Hematopoietic multipotent progenitor cell treated with erythropoietin and hydrocortisone succinate and interleukin-3 and kit ligand, for 6 days (in vitro differentiated cells): ENCODE results near the gene SLC25A41.
A peak's percentile ranks its signal among the peaks of the same experiment; 100 is the strongest.

ENCODE experiments used
- DNase-seq: peaks from one replicate; pipeline ENCODE4 v3.0.0-alpha.2; 2015

Gene SLC25A41

DNA sequence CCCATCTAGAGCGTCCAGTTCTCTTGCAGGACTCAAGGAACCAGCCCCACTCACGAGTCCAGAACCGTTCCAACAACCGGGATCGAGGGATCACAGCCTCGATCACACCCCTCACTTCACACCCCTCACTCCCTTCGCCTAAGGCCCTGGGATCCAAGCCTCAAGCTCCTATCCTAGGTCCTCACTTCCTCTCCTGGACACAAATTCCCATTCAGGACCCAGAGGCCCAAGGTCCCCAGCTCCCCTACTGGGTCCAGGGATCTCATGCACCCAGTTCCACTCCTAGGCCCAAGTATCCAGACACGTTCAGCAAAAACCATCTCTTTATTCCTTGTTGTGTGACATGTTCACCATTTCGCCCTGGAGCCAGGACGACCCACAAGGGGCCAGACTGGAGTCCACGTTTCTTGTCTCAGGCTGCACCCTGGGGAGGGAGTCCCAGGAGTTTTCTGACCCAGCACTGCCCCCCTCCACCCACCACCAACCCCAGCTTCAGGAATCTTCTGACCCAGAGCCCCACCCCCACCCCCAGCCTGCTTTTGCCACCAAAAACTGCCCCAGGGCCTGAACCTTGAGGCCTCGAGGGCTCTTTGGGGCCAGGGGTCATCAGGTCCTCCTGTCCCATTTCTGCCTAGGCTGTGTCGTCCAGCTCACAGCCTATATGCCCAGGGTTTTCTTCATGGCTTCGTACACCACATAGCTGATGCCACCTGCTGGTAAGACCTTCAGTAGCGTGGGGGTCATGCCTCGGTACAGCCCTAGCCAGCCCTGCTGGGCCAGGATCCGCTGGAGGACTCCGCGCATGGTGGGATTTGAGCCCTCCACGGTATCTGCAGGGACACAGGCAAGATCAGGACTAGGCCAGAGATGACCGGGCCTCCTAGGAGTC lies 7.6 kb downstream of the SLC25A41 start:
- DNase-seq: peak; percentile 48

DNA sequence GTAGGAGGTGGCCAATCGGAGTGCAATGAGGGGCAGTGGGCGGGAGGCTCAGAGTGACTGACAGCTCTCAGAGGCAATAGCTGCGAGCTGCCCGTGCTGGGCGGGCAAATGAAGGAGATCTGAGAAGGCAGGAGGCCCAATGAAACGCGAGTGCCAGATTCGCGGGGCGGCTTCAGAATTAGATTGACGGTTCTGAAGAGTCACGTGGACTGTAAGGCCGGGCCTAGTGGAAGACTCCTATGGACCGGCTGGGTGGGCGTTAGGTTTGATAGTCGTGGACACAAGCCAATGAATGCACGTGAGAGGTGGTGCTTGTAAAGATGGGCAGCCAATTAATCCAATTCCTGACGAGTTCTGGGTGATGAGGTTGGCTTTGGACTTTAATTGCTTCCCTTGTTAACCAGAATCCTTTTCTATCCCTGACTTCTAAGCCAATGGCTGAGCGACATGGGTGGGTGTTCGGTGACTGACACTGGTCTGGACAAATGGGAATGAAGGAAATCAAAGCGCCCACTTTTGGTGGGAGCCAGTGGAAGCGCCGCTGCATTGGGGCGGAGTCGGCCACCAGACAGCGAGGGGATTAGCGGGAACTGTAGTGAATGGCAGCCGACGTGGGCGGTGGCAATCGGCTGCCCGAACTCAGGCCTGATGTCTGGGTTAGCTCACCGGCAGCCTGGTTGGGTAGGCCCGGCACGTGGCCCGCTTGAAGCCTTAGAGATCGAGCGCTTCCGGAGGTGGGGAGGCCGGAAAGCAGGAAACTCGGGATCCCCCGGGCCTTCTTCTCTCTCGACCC lies 8.4 kb downstream of the SLC25A41 start:
- DNase-seq: peak; percentile 100

DNA sequence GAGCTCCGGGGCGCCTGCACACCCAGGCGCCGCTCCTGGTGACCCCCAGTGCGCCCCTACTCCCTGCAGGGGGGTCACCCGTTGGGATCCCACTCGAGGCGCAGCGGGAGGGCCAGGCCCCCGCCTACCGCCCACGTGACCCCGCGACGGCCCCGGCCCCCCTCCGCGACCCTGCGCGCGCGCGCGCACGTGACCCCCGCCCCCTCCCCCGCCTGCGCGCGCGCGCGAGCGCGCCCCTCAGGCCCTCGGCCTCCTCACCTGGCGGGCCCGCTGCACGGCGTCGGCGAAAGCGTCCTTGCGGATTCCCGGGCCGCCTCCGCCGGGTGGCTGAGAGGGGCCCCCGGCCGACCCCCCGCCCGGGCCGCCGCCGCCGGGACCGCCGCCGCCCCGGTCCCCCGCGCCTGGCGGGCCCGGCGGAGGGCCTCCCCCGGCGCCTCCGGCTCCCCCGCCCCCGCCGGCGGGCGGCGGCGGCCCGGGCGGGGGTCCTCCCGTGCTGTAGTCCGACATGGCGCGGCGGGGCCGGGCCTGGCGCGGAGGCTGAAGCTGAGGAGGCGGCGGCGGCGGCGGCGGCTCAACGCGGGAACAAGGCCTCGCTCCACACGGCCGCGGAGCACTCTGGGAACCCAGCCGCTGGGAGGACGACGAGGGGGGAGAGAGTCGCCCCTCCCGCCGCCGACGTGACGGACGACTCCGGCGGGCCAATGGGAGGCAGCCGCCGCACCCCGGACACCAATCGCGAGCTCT lies 9.2 kb downstream of the SLC25A41 start, which contains the start of gene KHSRP:
KHSRP (minus strand) TSS at position 617 of the 744 bp plus-strand sequence; CDS start at position 507, 110 bp downstream.
- DNase-seq: peak; percentile 38

DNA sequence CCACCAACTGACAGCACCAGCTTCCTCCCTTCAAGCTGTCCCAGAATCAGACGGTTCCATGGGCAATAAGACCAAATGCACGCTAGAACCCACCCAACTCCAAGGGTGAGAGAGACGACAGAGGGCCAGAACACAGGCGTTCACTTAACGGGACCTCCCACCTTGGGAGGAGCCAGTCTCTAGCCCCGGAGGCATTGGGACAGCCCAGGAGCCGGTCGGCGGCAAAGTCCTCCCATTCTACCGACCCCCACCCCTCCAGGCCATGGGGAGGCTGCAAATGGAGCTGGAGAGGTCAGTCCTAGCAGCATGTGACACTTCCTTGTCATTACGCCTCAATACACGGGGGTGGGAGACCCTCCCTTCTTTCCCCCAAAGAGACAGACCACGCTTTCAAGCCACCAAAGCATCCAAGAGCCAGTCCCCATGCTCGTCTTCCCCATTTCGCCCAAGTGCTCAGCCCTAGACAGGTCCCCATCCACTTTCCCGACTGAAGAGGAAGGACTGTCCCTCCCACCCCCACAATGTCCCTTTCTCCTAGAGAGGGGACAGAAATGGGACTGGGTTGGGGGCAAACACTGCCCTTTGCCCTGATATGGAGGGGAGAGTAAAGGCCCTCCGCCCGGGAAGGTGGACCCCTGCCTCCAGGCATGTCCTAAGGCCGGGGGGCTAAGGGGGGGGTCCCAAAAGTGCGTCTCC lies 9.9 kb downstream of the SLC25A41 start:
- peak; percentile 85 for DNase-seq

DNA sequence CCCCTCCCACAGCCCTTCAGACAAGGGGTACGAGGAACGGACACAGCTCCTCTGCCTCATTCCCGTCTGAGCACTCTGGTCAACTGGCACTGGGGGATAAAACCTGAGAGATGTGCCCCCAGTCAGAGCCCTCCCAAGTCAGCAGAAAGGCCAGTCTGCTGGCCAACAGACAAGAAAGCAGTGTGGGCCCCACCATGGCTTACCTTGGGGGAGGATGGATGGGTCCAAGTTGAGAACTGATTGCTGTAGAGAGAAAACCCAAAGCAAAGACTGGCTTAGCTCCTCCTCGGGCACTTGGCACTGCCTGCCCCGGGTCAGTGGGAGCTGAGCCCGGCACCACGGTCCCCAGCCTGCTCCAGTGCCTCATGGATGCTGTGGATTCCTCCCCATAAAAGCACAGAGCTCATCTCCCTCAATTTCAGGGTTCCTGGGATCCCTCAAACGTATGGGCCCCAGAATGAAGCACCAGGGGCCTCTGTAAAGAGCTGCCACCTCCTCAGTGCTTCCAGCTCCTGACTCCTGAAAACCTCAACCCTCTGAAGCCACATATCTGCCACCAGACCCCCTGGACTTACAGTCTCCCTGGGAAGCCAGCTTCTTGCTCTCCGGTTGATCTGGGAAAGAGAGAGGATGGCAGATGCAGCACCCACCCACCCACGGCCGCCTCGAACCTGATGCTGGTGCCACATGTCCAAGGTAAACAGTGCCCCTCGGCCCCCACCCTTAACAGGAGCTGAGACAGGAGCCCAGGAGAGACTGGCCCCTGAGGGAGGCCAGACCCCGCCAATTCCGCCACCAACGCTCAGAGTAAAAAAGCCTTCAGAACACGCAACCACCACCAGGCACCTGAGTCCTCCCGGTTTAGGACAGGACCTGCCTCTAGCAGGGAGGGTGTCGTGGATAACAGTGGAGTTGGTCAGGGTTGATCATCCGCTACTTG lies 12.2 kb downstream of the SLC25A41 start:
- no peak for DNase-seq

DNA sequence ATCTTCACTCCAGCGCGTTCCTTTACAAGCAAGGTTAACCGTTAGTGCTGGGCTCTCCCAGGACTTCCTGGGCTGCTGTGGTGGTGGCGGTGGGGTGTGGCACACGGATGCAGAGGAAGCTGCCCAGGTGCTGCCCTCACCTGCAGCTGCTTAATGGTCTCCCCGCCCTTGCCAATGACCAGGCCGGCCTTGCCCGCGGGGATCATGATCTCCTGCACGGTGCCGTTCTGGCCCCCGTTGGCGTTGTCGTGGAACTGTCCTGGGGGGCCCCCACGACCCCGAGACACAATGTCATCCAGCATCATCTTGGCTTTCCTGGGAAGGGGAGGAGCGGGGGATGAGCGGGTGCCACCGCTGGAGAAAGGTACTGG lies 15.0 kb downstream of the SLC25A41 start:
- DNase-seq: no peak

DNA sequence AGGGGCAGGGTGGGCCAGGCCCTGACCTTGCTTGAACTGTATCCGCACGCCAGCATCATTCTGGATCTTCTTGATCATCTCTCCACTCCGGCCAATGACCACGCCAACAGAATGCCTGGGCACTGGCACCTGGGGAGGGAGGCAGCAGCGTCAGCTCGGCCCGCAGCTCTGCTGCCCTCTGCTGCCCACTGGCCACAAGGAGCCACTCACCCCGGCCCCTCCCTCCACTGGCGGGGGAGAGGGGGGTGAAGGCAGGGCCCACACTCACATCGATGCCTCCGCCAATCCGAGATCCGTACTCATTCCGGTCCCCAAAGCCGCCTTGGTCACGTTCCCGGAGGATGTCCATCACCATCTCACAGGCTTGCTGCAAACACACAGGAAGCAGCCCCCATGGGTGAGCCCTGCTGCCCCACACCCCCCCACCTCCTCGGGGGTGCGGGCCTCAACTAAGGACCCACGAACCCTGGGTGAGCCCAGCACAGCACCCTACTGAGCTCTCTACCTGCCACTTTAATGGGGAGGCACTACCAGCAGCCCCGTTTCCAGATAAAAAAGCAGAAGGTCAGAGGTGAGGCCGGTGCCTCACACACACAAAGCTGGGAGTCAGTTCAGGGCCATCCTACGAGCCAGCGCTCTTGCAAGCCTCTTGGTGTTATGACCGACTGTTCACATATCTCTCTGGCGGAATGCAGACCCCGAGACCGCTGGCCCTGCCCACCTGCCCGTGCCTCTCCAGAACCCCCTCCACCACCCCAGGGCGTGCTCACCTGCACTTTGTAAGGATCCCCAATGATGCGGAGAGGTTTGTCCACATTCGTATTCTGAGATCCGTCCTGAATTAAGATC lies 15.6 kb downstream of the SLC25A41 start:
- DNase-seq: no peak

DNA sequence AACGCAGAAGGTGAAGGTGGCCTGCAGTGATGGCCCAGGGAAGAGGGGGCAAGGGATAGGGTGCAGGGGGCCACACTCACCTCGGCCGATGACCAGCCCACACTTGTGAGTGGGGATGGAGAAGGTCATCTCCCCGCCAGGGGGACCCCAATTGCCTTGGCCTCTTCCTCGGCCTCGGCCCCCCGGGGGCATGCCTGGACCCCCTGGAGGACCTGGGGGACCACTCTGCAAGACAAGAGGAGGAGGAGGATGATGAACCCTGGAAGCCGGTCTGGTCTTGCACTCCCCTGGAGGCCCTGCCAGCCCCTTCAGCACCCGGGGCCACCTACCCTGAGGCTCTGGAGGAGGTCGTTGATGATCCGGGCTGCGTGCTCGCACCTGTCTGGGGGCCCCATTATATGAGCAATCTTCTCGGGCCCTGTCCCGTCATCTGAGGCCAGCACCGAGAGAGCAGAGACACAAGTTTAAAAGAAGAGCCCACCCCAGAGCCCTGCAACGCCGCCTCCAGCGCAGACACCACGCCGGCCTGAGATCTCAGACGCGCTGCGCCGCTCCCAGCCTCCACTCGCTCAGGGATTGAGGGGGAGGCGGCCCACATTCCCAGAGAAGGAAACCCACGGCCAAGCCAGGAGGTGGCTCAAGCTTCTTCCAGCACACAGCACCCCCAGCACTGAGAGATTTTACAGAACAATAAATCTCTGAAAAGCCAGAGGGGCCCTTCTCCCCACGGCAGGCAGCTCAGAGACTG lies 16.7 kb downstream of the SLC25A41 start:
- DNase-seq: no peak

DNA sequence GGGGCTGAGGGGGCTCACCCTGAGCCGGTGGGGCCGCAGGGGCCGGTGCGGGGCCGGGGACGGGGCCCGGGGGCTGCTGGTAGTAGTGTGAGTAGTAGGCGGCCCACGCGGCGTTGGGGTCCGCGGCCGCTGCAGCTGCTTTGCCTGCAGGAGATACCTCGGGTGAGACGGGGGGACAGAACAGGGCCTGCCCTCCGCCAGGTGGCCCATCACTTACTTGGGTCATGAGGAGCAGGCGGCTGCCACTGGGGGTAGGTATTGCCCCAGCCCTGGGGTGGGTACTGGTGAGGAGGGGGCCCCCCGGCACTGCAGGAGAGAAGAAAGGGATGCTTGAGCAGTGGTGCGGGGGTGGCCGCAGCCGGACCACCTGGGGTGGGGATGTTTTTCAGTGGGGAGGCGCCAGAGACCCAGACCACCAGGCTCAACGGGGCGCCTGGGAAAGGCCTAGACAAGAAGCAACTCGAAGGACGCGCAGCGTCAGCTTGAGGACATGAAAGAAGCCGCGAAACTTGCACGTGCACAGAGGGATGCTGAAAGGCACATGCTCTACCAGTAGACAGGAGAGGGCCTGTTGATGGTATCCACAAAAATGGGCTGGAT lies 17.9 kb downstream of the SLC25A41 start:
- DNase-seq: no peak

DNA sequence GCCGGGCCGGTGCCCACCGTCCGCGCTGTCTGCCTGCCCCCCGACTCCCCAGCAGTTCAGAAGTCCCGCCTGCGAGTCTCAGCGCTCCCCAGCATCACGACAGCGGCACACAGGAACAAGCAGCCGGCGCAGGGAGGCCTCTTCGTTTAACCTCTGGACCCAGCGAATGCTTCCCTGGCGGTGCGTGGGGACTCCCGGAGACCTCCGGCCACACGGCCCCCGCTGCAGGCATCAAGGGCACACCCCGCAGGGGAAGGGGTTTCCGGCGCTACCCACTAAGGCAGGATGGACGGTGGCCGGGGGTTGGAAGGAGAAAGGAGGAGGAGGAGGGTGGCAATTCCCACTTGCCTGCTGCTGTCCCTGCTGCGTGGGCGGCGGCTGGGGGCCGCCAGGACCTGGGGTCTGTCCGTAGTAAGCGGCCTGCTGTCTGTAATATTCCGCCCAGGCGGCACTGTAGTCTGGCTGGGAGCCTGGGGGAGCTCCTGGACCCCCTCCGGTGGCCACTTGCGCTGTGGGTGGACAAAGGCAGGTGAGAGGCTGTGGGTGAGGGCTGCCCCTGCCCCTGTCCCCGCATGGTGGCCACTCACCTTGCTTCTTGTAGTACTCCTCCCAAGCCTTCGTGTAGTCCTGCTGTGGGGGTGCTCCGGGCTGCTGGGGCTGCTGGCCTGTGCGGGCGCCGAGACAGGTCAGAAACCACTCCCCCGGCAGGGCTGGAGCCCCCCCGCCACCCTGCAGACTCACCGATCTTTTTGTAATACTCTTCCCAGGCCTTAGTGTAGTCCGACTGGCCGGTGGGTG lies 18.6 kb downstream of the SLC25A41 start:
- DNase-seq: no peak

DNA sequence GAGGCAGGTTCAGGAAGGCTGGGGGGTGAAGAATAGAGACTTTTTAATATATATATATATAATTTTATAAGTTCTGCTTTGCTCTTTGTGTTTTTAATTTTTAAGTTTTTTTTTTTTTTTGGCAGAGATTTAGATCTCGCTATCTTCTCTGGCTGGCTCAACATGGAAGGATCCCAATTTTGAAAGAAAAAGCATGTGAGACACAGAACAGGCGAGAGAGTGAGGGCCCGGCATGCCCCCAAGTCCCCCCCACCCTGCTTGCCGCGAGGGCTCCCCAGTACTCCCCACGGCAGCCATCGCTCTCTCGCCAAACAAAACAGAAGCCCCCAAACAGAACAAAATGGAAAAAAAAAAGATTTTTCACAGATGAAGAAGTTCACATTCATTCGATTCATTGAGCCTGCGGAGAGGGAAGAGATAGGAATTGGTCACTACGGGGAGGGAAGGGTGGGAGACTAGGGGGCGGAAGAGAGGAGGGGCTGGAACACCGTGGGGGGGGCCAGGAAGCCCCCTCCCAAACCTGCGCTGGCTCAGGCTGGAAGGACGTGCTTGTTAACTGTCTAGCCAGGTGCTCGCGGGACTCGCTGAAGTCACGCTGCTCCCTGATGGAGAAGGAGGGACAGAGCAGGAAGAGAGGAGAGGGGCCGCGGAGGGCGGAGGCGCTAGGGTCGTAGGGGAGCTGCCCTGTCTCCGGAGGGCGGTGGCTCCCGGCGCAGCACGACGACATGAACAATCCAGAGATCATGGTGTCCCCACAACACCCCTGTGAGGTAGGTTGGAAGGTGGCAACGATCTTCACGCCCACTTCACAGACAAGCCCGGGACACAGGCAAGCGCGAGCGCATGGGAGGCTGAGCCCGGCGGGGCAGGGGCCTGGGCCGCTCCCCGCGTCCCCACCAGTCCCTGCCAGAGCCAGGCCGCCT lies 19.6 kb downstream of the SLC25A41 start:
- DNase-seq: no peak

DNA sequence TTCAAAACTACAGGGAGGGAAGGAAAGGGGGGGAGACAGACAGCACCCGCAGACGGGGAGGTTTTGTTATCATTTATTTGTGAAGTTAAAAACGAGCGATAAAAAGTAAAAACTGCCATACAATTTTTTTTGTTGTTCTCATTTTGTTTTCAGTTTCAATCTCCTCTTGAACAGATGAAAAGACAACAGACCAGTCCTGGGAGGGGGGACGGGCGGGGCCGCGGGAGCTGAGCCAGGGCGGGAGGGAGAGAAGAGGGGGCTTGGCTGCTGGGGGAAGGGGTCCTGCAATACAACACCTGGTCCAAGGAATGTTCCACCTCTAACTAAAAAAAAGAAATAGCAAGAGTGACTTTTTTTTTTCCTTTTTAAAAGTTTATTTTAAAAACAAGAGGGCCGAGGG lies 20.3 kb downstream of the SLC25A41 start:
- no peak for DNase-seq

DNA sequence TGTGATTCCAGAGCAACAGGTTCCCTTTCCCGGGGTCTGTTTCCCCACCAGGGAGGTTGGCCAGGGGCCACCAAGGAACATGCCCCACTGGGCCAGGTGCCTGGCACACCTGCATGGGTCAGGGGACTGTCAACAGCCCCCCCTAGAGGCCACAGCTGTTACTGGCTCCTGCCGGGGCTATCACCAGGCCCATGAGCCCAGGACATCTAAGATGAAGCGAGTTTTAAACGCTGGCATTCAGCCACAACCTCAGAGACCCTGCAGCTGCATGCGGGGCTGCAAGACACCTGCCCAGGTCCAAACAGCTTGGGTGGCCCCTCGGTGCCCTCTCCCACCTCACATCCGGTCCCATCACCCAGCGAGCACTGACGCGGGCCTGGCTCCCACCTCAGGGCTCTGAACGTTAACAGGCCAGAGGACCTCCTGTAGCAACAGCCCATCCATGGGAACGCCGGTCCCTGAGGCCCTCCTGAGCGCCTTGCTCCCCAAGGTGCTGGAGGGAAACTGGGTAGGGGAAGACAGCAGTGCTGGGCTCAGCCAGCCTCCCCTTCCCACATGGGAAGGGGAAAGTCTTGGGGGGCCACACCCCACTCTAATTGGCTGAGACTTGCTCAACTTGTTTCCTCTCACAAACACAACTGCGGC lies 21.0 kb downstream of the SLC25A41 start:
- peak; percentile 60 for DNase-seq

DNA sequence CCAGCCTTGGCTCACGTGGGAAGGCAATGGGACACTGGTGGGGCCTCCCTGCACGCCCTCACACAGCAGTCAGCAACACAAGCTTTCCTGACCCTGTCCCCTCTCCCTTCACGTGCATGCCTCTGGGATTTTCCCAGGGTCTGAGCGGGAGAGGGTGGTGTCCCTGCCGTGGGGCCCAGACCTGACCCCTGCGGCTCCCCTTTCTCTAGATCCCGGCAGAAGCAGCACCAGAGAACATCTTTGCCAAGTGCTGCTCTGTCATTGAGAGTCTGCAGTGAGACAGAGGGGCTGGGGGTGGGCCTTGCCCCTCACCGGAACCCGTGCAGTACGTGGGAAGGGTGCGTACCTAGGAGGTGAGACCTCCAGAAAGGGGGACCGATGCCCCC lies 21.5 kb downstream of the SLC25A41 start:
- DNase-seq: no peak

DNA sequence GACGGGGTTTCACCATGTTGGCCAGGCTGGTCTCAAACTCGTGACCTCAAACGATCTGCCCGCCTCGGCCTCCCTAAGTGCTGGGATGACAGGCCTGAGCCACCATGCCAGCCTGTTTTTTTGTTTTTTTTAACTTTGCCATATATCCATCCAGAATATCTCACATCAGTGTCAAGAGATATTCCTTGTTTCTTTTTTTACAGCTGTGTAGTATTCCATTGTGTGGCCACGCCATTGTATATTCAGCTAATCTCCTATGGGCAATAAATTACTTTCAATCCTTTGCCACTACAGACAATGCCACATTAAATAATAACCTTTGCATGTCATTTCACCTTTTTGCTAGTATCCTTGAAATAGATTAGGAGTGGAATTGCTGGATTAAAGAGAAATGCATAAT lies 24.2 kb downstream of the SLC25A41 start:
- DNase-seq: no peak

DNA sequence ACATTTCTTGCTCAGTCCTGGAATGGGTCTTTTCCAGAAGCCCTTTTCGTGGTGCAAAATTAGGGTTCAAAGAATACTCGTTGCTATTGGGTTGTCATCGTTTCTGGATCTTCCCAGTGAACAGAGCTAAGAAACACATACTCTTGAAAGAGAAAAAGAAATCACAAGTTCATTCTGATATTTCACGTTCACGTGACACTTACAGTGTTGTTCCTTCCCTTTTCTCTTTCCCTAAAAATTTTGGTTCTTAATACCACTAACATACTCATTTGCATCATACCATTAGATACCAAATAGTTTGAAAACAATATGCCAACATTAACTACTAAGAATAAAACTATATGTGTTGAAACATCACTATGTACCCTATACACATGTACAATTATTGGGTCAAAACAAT lies 27.2 kb downstream of the SLC25A41 start:
- no peak for DNase-seq
